Heart left ventricle (tissue), 16 donors: ENCODE measurements around the gene NAA20. TPM values are rescaled to one million over a fixed set of nuclear protein-coding genes. Genes with fewer than 3 reads are reported as not detected.
"Not testable (repeated sequence)": the region's sequence is repeated elsewhere in the genome, so short reads cannot be mapped to it uniquely, and the experiment has no call there.

Source experiments
- ATAC-seq, 4 donors: fragments of 200-7000 bp; cut with Tn5 transposase; one replicate each; pipeline ENCODE4 v1.9.1; 2020 to 2022; ENCODE audit warnings: moderate library complexity in 4 of 4, mild to moderate bottlenecking in 3 of 4, moderate number of reproducible peaks in 1 of 4
- DNase-seq, 5 donors: peaks; one replicate each; pipeline ENCODE4 v3.0.0-alpha.2; 2020
- H3K27ac ChIP-seq, 12 donors: fragments of 200-600 bp; sonication (generic) in 4 of 12; one replicate each; pipeline versions ENCODE4 v1.5.0 to v1.8.0; 2016 to 2022; ENCODE audit warnings: mild to moderate bottlenecking in 2 of 12
- H3K27me3 ChIP-seq, 9 donors: fragments of 200-600 bp; sonication (generic) in 2 of 9; one replicate each; pipeline versions ENCODE4 v1.5.1 to v1.8.0; 2016 to 2022; ENCODE audit warnings: mild to moderate bottlenecking in 3 of 9
- H3K36me3 ChIP-seq, 9 donors: fragments of 200-600 bp; sonication (generic) in 2 of 9; one replicate each; pipeline versions ENCODE4 v1.5.0 to v1.8.0; 2018 to 2022; ENCODE audit warnings: mild to moderate bottlenecking in 2 of 9
- H3K4me1 ChIP-seq, 12 donors: fragments of 200-600 bp; sonication (generic) in 4 of 12; one replicate each; pipeline versions ENCODE4 v1.5.0 to v1.8.0; 2016 to 2022; ENCODE audit warnings: mild to moderate bottlenecking in 3 of 12
- H3K4me3 ChIP-seq, 12 donors: fragments of 200-600 bp; sonication (generic) in 4 of 12; one replicate each; pipeline versions ENCODE4 v1.5.0 to v1.8.0; 2017 to 2022; ENCODE audit warnings: mild to moderate bottlenecking in 9 of 12, moderate library complexity in 4 of 12
- H3K9me3 ChIP-seq, 12 donors: fragments of 200-600 bp; sonication (generic) in 4 of 12; one replicate each; pipeline versions ENCODE4 v1.5.0 to v1.8.0; 2016 to 2022; ENCODE audit warnings: mild to moderate bottlenecking in 1 of 12
- CTCF ChIP-seq, 12 donors: fragments of 200-600 bp; sonication (generic) in 4 of 12; IDR thresholded peaks; one replicate each; pipeline versions ENCODE4 v1.5.0 to v1.8.0; 2018 to 2022; ENCODE audit warnings: antibody characterized with exemption in 12 of 12, mild to moderate bottlenecking in 5 of 12
- POLR2A ChIP-seq, 2 donors: fragments of 450-650 bp; IDR thresholded peaks; one replicate each; pipeline ENCODE4 v1.6.1; 2017; ENCODE audit warnings: antibody characterized with exemption in 2 of 2, mild to moderate bottlenecking in 2 of 2, moderate library complexity in 2 of 2
- WGBS, 4 donors: extraction: QIAGEN DNeasy Blood & Tissue Kit in 2 of 4; methylation state at CpG; one replicate each; pipeline versions ENCODE4 v1.1.5 to v1.1.7; 2013 to 2018; 5-methylcytosine and 5-hydroxymethylcytosine counted together
- intact Hi-C, 10 donors: fragments of 100-400 bp; cut with DNase I; formaldehyde crosslinking; loops; one replicate each; pipeline versions ENCODE4 v1.11.1 to v1.14.2; 2022
- polyA plus RNA-seq, 2 donors: library from polyadenylated mRNA; stranded (reverse); fragments of 200-250 nt; gene quantifications; one replicate each; pipeline ENCODE4 v1.2.3, GENCODE V29; 2013
- total RNA-seq, 9 donors: library from RNA; depleted of rRNA in 2 of 9; stranded (reverse); fragments of >200 nt in 2 of 9; fragmentation: NEBNext Ultra II Directional in 3 of 9; extraction: Animal tissue kit (Norgen Biotek cat#: 25700) in 3 of 9; gene quantifications; one replicate each; pipeline versions ENCODE4 v1.1.0 to v1.2.4, GENCODE V29; 2016 to 2023
- donor health status: ischemic (EF 13 %, LVEDD 7.1; RV severe dilation, severe dysfunction).
- donor health status: healthy with polysubstance abuse.
- donor health status: DM: no; HTN: yes; CAD: no.
- donor health status: DM: no; HTN: no; CAD: no.
- donor health status: ischemic (EF 25% LVEDD 6.9; RV normal size, moderate dysfunction).
- donor health status: ischemic (EF 25% LVEDD 5.7; RV mildly dilated, moderate dysfunction).
- donor health status: healthy.
- donor health status: DM: yes; HTN: yes; CAD: no.
- donor health status: ischemic (EF 35%, LVEDD 5.7; RV mildly dilated, moderate dysfunction).
- donor health status: nonischemic (EF 11% LVEDD 7.7; RV severe dilation, severe dysfunction).
- donor health status: DM: yes; HTN: yes; CAD: no.
- donor health status: PGD.
- donor health status: ischemic (EF 29% LVEDD 5.4; RV normal size, mild dysfunction).
- donor health status: nonischemic (EF 23%, LVEDD 6.1; RV moderate dilation, normal function).

NAA20 gene
- total and polyA plus RNA-seq, 11 donors, result 36.0 to 130 (median 59.7) TPM

GRCh38 chr20:20003031-20003954 lies 13.9 kb upstream of the NAA20 start:
- 10 to 18% (median 15%) methylated on average over 23 of the region's 23 CpGs for WGBS, 4 donors
- peaks cover 7 to 79% (median 32%) of the 10 kb centered on the region in 12 donors for H3K4me1 ChIP-seq
- ATAC-seq, result peak; percentile 52 to 75 (median 70)
- DNase-seq, result peak in 4 of 5 donors; percentile 55 to 68 (median 60)
- peaks cover 0 to 47% (median 41%) of the 10 kb centered on the region in 9 donors for H3K36me3 ChIP-seq
- TF ChIP-seq POLR2A (IDR thresholded peaks at IDR 0.05) (no peak), CTCF (IDR thresholded peaks at IDR 0.05) (no peak)
- peak overlapping the region in 11 of 12 donors; percentile 54 to 90 (median 68) for H3K27ac ChIP-seq
- no peaks in the 10 kb centered on the region for H3K27me3 ChIP-seq
- H3K9me3 ChIP-seq, result no peaks in the 10 kb centered on the region
- H3K4me3 ChIP-seq, result peak overlapping the region in 9 of 12 donors; percentile 8 to 41 (median 29)
- intact Hi-C loops, result no loop called here

DNA sequence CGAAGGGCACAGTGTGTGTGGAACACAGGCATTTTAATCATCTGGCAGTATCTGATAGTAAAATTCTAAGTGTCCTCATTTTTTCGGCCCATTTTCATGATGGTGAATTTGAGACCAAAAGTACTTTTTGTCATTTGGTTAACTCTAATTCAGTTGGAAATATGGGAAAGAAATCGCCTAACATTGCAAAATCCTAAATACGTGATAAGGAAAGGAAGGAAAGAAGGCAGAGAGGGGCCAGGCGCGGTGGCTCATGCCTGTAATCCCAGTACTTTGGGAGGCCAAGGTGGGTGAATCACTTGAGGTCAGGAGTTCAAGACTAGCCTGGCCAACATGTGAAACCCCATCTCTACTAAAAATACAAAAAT lies 13.2 kb upstream of the NAA20 start:
- H3K9me3 ChIP-seq, H3K27me3 ChIP-seq, DNase-seq, ATAC-seq, intact Hi-C loops: not testable (repeated sequence)
- H3K27ac ChIP-seq, result peak overlapping the region in 11 of 12 donors; percentile 54 to 90 (median 68)
- peaks cover 0 to 41% (median 35%) of the 10 kb centered on the region in 9 donors for H3K36me3 ChIP-seq
- peaks cover 7 to 79% (median 31%) of the 10 kb centered on the region in 12 donors for H3K4me1 ChIP-seq
- peak overlapping the region in 9 of 12 donors; percentile 8 to 41 (median 29) for H3K4me3 ChIP-seq
- 54 to 59% (median 55%) methylated on average over 6 of the region's 6 CpGs for WGBS, 4 donors

- Histone ChIP-seq H3K36me3 (peaks cover 0 to 27% (median 21%) of the 10 kb centered on the region in 9 donors), H3K27me3 (no peaks in the 10 kb centered on the region), H3K4me1 (peaks cover 7 to 77% (median 25%) of the 10 kb centered on the region in 12 donors), H3K4me3 (no peak overlapping the region), H3K27ac (no peak overlapping the region), H3K9me3 (no peaks in the 10 kb centered on the region)
- ATAC-seq (no peak), DNase-seq (no peak)
- no peak for TF ChIP-seq CTCF (IDR thresholded peaks at IDR 0.05)
- no peak for TF ChIP-seq POLR2A (IDR thresholded peaks at IDR 0.05)
- intact Hi-C loops, result no loop called here
- 70 to 78% (median 77%) methylated on average over 7 of the region's 7 CpGs for WGBS, 4 donors
Observed at GRCh38 chr20:20005342-20005741, 11.8 kb upstream of the NAA20 start.

- TF ChIP-seq POLR2A (IDR thresholded peaks at IDR 0.05), result no peak
- no peak for TF ChIP-seq CTCF (IDR thresholded peaks at IDR 0.05)
- no peaks in the 10 kb centered on the region for H3K27me3 ChIP-seq
- no peaks in the 10 kb centered on the region for H3K9me3 ChIP-seq
- DNase-seq, result no peak
- H3K4me1 ChIP-seq, result peaks cover 0 to 53% (median 13%) of the 10 kb centered on the region in 12 donors
- no peaks in the 10 kb centered on the region for H3K36me3 ChIP-seq
- WGBS, 4 donors, result 70 to 82% (median 79%) methylated on average over 14 of the region's 14 CpGs
- intact Hi-C loops, result no loop called here
- H3K27ac ChIP-seq, result peak overlapping the region in 4 of 12 donors; percentile 13 to 69 (median 46)
- no peak for ATAC-seq
- no peak overlapping the region for H3K4me3 ChIP-seq
Observed at GRCh38 chr20:20009784-20010253, 7.3 kb upstream of the NAA20 start.
